ENCODE measurements around the gene MED12L.

The MED12L gene

GRCh38 chr3:151171145-151171757, 85.8 kb downstream of the MED12L start:
- ChIA-PET CTCF (interaction anchor here (0.6 to 10.3 kb wide), 6 partner anchors 16 to 115 kb away, joined by 3 to 310 read pairs (median 5); partner anchors contain the start of gene P2RY14), POLR2A (no interaction called here)
- no peak for TF ChIP-seq CTCF (IDR thresholded peaks at IDR 0.05; ENCODE audit: insufficient read depth, low read length, missing control alignments)
- no peak overlapping the region for H3K4me3 ChIP-seq (ENCODE audit: low read depth, low read length)
- DNase-seq (ENCODE audit: low read depth, low spot score) = no peak

GRCh38 chr3:151174351-151174750, 88.9 kb downstream of the MED12L start:
- CTCF ChIA-PET = interaction anchor here (4.7 to 10.3 kb wide), 2 partner anchors 104 to 112 kb away, joined by 24 to 310 read pairs; partner anchors contain the start of gene P2RY14
- TF ChIP-seq CTCF (IDR thresholded peaks at IDR 0.05; ENCODE audit: insufficient read depth, low read length, missing control alignments) = no peak
- POLR2A ChIA-PET = no interaction called here
- DNase-seq (ENCODE audit: low read depth, low spot score) = no peak
- H3K4me3 ChIP-seq (ENCODE audit: low read depth, low read length) = no peak overlapping the region

- no peak for DNase-seq (ENCODE audit: low read depth, low spot score)
- ChIA-PET POLR2A (no interaction called here), CTCF (interaction anchor here (10.3 kb wide), 1 partner anchor 102 kb away, joined by 310 read pairs; the partner anchor contains the start of gene P2RY14)
- H3K4me3 ChIP-seq (ENCODE audit: low read depth, low read length) = no peak overlapping the region
- no peak for TF ChIP-seq CTCF (IDR thresholded peaks at IDR 0.05; ENCODE audit: insufficient read depth, low read length, missing control alignments)
These were observed 90.5 kb downstream of the MED12L start for GRCh38 chr3:151175952-151176351.

GRCh38 chr3:151178208-151178845, 92.9 kb downstream of the MED12L start:
- H3K4me3 ChIP-seq (ENCODE audit: low read depth, low read length) = no peak overlapping the region
- no peak for TF ChIP-seq CTCF (IDR thresholded peaks at IDR 0.05; ENCODE audit: insufficient read depth, low read length, missing control alignments)
- DNase-seq (ENCODE audit: low read depth, low spot score) = no peak
- ChIA-PET POLR2A (no interaction called here), CTCF (interaction anchor here (1.2 to 1.6 kb wide), 3 partner anchors 10 to 50 kb away, joined by 3 to 14 read pairs (median 3); no protein-coding TSS in a partner anchor)

GRCh38 chr3:151182349-151183079, 97.0 kb downstream of the MED12L start:
- no peak overlapping the region for H3K4me3 ChIP-seq (ENCODE audit: low read depth, low read length)
- ChIA-PET CTCF (interaction anchor here (1.7 kb wide), 1 partner anchor 15 kb away, joined by 9 read pairs; no protein-coding TSS in a partner anchor), POLR2A (no interaction called here)
- DNase-seq (ENCODE audit: low read depth, low spot score) = no peak
- TF ChIP-seq CTCF (IDR thresholded peaks at IDR 0.05; ENCODE audit: insufficient read depth, low read length, missing control alignments) = no peak

GRCh38 chr3:151183265-151183671, 97.8 kb downstream of the MED12L start:
- CTCF ChIA-PET = interaction anchor here (1.0 to 1.3 kb wide), 2 partner anchors 15 kb away, joined by 4 read pairs; no protein-coding TSS in a partner anchor
- DNase-seq (ENCODE audit: low read depth, low spot score) = no peak
- no peak for TF ChIP-seq CTCF (IDR thresholded peaks at IDR 0.05; ENCODE audit: insufficient read depth, low read length, missing control alignments)
- POLR2A ChIA-PET = no interaction called here
- no peak overlapping the region for H3K4me3 ChIP-seq (ENCODE audit: low read depth, low read length)

Data from AG04449 (cell line).